ACC112 (cell line): ENCODE results near the gene TTC3.

Source experiments
- H2AFZ ChIP-seq: fragments of 200-600 bp; sonication (generic); one replicate; pipeline ENCODE4 v1.6.0; 2017; ENCODE audit warnings: antibody characterized with exemption, low read length; ENCODE audit not compliant: unreplicated experiment
- H3K27ac ChIP-seq: fragments of 200-600 bp; sonication (generic); 2 replicates; pipeline ENCODE4 v1.5.1; 2014; ENCODE audit warnings: low read depth, mild to moderate bottlenecking, antibody characterized with exemption, low read length, moderate library complexity
- H3K27me3 ChIP-seq: fragments of 200-600 bp; sonication (generic); 2 replicates; pipeline ENCODE4 v1.6.1; 2014; ENCODE audit warnings: mild to moderate bottlenecking, antibody characterized with exemption, low read length, moderate library complexity, mixed read lengths; ENCODE audit not compliant: insufficient read depth
- H3K36me3 ChIP-seq: fragments of 200-600 bp; sonication (generic); 2 replicates; pipeline ENCODE4 v1.6.1; 2016; ENCODE audit warnings: mild to moderate bottlenecking, antibody characterized with exemption, low read length, moderate library complexity, mixed read lengths; ENCODE audit not compliant: insufficient read depth
- H3K4me1 ChIP-seq: fragments of 200-600 bp; sonication (generic); one replicate; pipeline ENCODE4 v1.6.1; 2016; ENCODE audit warnings: low read length, mixed read lengths; ENCODE audit not compliant: insufficient read depth, unreplicated experiment, control insufficient read depth
- H3K4me3 ChIP-seq: fragments of 200-600 bp; sonication (generic); 2 replicates; pipeline ENCODE4 v1.5.1; 2014; ENCODE audit warnings: mild to moderate bottlenecking, low read depth, low read length
- H3K79me2 ChIP-seq: fragments of 200-600 bp; sonication (generic); one replicate; pipeline ENCODE4 v1.6.0; 2016; ENCODE audit warnings: low read length; ENCODE audit not compliant: control insufficient read depth, unreplicated experiment, insufficient read depth

The TTC3 gene

DNA sequence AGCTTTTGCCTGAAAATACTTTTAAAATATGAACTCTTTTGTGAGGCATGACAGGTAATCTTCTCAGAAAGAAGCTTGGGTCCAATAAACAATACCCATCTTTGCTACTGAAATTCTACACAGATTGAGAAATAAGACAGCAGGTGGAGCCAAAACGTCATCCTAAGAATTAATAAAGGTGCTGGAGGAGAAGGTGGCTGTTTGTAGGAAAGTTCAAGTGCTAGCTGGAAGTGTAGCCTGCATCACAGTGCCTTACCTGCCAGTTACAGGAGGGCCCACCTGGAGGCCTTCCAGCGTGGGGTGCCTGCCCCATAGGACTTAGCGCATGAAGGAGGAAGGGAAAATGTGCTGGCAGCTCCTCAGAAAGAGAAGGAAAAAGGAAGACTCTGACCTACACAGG, 93.7 kb downstream of the TTC3 start:
- peaks cover 33% of the 10 kb centered on the region for H3K36me3 ChIP-seq
- H3K4me1 ChIP-seq: no peaks in the 10 kb centered on the region
- no peak overlapping the region for H3K27ac ChIP-seq
- H2AFZ ChIP-seq: no peak overlapping the region
- no peaks in the 10 kb centered on the region for H3K27me3 ChIP-seq
- H3K79me2 ChIP-seq: no peaks in the 10 kb centered on the region
- H3K4me3 ChIP-seq: no peak overlapping the region

DNA sequence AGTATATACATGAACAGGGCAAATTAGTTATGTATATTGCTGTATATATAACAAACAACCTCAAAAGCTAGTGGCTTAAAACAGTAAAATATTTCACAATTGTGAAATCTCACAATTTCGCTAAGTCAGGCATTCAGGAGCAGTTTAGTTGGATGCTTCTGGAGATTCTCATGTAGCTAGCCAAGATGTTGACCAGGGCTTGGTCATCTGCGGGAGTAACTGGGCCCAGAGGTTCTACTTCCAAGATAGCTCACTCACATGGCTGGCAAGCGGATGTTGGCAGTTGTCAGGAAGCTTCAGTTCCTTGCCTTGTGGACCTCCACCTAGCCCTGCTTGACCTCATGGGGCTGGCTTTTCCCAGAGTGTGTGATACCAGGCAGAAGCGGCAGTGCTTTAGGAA, 95.6 kb downstream of the TTC3 start:
- Histone ChIP-seq H2AFZ (no peak overlapping the region), H3K36me3 (peaks cover 39% of the 10 kb centered on the region), H3K27ac (no peak overlapping the region), H3K4me1 (no peaks in the 10 kb centered on the region), H3K4me3 (no peak overlapping the region), H3K27me3 (no peaks in the 10 kb centered on the region), H3K79me2 (no peaks in the 10 kb centered on the region)

DNA sequence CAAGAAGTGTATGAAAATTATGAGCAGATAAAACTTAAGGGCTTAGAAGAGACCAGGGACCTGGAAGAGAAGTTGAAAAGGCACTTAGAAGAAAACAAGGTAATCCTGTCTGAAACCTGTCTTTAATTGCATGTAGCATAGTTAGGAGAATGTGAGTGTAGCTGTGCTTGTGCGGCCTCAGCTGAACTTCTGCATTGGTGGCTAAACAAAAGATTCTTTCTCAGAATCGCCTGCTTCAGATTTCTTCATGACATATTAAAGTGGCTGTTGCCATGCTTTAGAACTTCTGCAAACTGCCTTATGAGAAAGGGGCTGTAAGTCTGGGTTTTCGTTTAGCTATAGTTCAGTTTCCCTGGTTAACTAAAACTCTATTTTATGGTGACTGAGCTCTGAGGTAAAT, 99.6 kb downstream of the TTC3 start:
- Histone ChIP-seq H3K4me1 (no peaks in the 10 kb centered on the region), H2AFZ (no peak overlapping the region), H3K36me3 (peaks cover 39% of the 10 kb centered on the region), H3K79me2 (no peaks in the 10 kb centered on the region), H3K4me3 (no peak overlapping the region), H3K27me3 (no peaks in the 10 kb centered on the region), H3K27ac (no peak overlapping the region)

- Histone ChIP-seq H3K79me2 (no peaks in the 10 kb centered on the region), H3K27ac (no peak overlapping the region), H3K4me1 (no peaks in the 10 kb centered on the region), H3K36me3 (peaks cover 60% of the 10 kb centered on the region), H2AFZ (no peak overlapping the region), H3K27me3 (no peaks in the 10 kb centered on the region), H3K4me3 (no peak overlapping the region)
Observed at GRCh38 chr21:37176716-37177115, 103.7 kb downstream of the TTC3 start.

GRCh38 chr21:37181059-37181458, 108.0 kb downstream of the TTC3 start:
- no peaks in the 10 kb centered on the region for H3K27me3 ChIP-seq
- no peaks in the 10 kb centered on the region for H3K79me2 ChIP-seq
- no peak overlapping the region for H2AFZ ChIP-seq
- no peak overlapping the region for H3K27ac ChIP-seq
- no peaks in the 10 kb centered on the region for H3K4me1 ChIP-seq
- peaks cover 43% of the 10 kb centered on the region for H3K36me3 ChIP-seq
- no peak overlapping the region for H3K4me3 ChIP-seq

GRCh38 chr21:37182222-37182621, 109.2 kb downstream of the TTC3 start:
- H3K27me3 ChIP-seq: no peaks in the 10 kb centered on the region
- H3K27ac ChIP-seq: no peak overlapping the region
- no peak overlapping the region for H3K4me3 ChIP-seq
- peaks cover 40% of the 10 kb centered on the region for H3K36me3 ChIP-seq
- no peak overlapping the region for H2AFZ ChIP-seq
- no peaks in the 10 kb centered on the region for H3K79me2 ChIP-seq
- H3K4me1 ChIP-seq: no peaks in the 10 kb centered on the region

DNA sequence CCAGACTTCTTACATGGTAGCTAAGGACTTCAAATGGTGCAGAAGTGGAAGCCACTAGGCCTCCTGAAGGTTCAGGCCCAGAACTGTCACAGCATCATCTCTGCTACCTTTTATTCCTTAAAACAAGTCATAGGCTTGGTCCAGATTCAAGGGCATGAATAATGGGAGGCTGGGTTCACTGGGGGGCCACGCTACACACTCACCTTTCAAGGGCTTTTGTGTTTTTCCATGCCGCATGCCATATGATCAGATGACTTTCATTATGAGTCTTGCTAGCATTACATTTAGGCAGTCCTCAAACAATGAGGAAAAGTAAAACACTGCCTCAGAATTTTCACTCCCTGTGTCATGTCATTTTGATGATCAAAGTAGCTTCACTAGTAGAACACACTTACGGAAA, 110.7 kb downstream of the TTC3 start:
- Histone ChIP-seq H3K4me1 (no peaks in the 10 kb centered on the region), H3K36me3 (peaks cover 32% of the 10 kb centered on the region), H3K27me3 (no peaks in the 10 kb centered on the region), H2AFZ (no peak overlapping the region), H3K4me3 (no peak overlapping the region), H3K27ac (no peak overlapping the region), H3K79me2 (no peaks in the 10 kb centered on the region)

DNA sequence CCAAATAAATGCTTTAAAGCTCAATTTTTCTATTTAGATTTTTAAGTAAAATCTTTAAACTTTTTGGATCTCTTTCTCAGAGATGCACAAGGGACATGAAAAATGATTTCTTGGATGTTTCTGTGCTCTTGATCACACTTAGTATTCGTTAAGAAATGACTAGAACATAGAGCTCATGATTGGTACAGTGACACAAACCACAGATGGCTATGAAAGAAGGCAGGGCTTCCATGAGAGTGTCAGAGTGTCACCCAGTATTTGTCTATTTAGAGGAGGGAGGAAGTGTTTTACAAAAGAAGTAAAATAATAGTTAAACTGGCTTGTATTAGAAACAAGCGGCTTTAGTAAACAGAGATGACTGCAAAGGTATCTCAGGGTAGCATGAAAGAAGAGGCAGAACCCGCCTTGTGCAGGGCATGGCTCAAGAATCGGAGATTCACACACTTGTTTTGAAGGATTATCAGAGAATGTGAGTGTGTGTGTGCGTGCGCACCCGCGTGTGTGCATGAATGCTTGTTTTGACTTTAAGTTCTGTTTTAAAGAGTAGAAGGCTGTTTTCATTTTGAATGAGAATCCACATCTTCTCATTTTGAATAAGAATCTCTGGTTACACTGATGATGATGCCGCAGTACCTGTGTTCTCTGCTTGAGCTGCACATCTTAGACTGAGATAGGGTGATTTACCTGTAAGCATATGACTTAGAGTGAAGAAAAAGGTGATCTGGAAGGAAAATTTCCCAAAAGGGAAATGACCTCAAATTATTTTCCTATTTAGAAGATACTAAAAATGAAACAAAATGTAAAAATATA, 111.9 kb downstream of the TTC3 start:
- H3K4me3 ChIP-seq: no peak overlapping the region
- no peaks in the 10 kb centered on the region for H3K4me1 ChIP-seq
- no peaks in the 10 kb centered on the region for H3K79me2 ChIP-seq
- no peak overlapping the region for H3K27ac ChIP-seq
- peaks cover 21% of the 10 kb centered on the region for H3K36me3 ChIP-seq
- no peaks in the 10 kb centered on the region for H3K27me3 ChIP-seq
- H2AFZ ChIP-seq: no peak overlapping the region

- peaks cover 20% of the 10 kb centered on the region for H3K36me3 ChIP-seq
- H3K4me3 ChIP-seq: no peak overlapping the region
- no peaks in the 10 kb centered on the region for H3K4me1 ChIP-seq
- no peaks in the 10 kb centered on the region for H3K79me2 ChIP-seq
- H3K27me3 ChIP-seq: no peaks in the 10 kb centered on the region
- no peak overlapping the region for H3K27ac ChIP-seq
- no peak overlapping the region for H2AFZ ChIP-seq
Observed at GRCh38 chr21:37186983-37187382, 113.9 kb downstream of the TTC3 start.

DNA sequence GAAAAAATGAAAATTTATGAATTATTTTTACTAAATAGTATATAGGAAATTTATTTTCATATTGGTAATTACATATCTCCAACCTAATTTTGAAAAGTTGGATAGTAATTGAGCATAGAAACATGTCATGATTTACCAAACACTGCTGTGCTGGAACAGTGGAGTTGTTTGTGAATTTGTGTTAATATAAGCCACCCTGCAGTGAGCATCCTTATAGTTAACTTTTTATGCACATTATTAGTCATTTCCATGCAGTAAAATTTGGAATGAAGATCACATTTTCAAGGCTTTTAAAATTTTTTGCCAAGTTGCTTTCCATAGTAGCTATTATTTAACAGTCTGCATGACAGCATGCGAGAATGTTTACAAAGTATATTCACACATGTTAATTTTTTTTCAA, 115.8 kb downstream of the TTC3 start:
- no peaks in the 10 kb centered on the region for H3K4me1 ChIP-seq
- H3K27ac ChIP-seq: no peak overlapping the region
- H3K36me3 ChIP-seq: peaks cover 18% of the 10 kb centered on the region
- no peak overlapping the region for H3K4me3 ChIP-seq
- no peaks in the 10 kb centered on the region for H3K79me2 ChIP-seq
- H2AFZ ChIP-seq: no peak overlapping the region
- no peaks in the 10 kb centered on the region for H3K27me3 ChIP-seq

DNA sequence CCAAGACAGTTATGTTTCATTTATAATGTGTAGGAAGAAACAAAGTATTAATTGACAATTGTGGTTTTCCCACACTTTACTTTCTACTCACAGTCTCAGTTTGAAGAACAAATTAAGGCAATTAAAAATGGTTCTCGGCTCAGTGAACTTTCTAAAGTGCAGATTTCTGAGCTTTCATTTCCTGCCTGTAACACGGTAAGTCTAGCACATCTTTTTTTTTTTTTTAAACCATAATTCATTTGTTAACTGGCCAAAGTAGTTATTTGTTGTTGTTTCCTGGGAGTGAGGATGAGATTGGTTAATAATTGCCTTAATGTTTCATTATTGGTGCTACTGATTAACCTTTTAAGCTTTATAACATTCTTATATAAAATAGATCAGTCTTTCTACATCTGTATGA, 119.0 kb downstream of the TTC3 start:
- no peak overlapping the region for H2AFZ ChIP-seq
- peaks cover 22% of the 10 kb centered on the region for H3K36me3 ChIP-seq
- H3K4me3 ChIP-seq: no peak overlapping the region
- H3K27me3 ChIP-seq: no peaks in the 10 kb centered on the region
- H3K4me1 ChIP-seq: peaks cover 9% of the 10 kb centered on the region
- no peak overlapping the region for H3K27ac ChIP-seq
- H3K79me2 ChIP-seq: no peaks in the 10 kb centered on the region
